UCSD-AML1 (cell line): ENCODE measurements around the gene SPIB.

Experiments used
- DNase-seq: peaks from one replicate; lab custom pipeline; 2025; ENCODE audit not compliant: unreplicated experiment; lab: John Stamatoyannopoulos, UW

The SPIB gene

GRCh38 chr19:50417111-50418081 is 1.3 kb upstream of the SPIB start:
- DNase-seq = no peak

DNA sequence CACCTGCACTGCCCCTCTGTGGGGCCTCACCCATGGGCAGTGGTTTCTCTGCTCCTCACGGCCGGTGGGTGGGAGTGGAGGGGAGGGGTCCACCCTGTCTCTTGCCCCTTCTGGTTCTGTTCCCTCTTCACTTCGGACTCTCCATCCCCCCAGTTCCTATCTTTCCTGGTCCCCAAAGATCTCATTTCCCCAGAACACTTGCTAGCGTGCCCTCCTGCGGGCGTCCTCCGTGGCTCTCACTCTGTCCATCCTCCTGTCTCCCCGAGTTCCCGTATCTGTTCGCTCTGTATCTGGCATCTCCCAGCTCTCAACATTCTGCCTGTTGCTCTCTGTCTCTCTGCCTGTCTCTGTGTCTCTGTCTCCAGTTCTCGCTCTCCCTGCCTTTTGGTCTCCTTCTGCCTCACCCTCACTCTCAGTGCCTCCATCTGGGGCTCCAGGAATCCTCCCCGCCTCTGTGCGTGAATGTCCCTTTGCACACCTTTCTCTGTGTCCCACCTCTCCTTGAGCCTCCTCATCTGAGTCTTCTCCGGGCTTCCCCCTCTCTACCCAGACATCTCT is 363 bp downstream of the SPIB start:
- DNase-seq = no peak

DNA sequence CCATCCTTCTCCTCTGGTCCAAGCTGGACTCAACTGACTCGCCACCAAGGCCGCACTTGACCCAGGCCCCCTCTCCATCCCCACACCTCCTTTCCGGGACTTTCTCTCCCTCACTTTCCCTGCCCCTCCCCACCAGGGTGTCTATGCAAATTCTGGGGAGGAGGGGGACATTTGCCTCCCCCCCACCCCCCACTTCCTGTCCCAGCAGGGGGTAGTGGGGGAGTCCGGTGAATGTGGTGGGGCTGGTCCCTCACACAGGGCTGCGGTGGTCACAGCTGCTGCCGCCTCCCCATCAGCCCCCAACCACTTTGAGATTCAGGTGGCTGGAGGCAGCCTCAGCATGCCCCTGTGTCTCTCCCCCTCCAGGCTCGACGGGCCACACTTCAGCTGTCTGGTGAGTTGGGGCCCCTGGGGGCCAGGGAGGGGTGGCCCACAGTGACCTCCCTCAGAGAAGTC is 870 bp downstream of the SPIB start:
- no peak for DNase-seq

DNA sequence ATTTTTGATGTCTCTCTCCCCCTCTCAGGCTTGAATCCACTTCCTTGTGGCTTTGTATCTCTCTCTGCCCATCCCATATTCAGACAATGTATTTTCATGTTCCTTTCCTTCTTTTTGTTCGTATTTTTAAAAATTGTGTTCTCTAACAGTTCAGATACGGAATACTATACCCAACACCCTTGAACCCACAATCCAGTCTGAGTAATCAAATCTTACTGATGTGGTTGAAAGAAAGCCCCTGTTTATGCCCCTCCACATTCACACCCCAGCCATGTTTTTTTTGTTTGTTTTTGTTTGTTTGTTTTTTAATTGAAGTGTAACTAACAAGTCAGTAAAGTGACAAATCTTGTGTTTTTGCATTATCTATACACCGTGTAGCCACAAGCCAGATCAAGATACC is 1.4 kb downstream of the SPIB start:
- no peak for DNase-seq

- no peak for DNase-seq
These were observed 2.1 kb downstream of the SPIB start for GRCh38 chr19:50420808-50421207.

DNA sequence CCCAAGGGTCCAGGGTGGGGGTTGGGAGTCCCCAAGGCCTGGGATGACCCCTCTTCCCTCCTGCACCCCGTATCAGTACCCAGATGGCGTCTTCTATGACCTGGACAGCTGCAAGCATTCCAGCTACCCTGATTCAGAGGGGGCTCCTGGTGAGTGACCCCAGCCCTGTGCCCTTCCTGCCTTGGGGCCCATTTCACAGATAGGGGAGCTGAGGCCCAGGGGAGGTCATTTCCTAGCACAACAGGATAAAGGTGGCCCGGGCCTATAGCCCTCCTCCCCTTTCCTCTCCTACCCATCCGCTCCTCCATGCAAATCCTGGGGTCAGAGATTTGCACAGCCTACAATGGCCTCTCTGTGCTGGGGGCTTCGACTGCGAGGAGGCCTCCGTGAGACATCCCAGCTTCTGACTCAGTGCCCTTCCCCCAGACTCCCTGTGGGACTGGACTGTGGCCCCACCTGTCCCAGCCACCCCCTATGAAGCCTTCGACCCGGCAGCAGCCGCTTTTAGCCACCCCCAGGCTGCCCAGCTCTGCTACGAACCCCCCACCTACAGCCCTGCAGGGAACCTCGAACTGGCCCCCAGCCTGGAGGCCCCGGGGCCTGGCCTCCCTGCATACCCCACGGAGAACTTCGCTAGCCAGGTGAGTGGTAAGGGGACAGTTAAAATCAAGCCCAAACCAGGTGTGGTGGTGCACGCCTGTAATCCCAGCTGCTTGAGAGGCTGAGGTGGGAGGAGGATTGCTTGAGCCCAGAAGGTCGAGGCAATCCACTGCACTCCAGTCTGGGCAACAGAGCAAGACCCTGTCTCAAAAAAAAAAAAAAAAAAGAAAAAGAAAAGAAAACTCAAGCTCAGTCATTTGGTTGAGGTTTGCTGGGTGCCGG is 3.9 kb downstream of the SPIB start:
- DNase-seq = no peak

DNA sequence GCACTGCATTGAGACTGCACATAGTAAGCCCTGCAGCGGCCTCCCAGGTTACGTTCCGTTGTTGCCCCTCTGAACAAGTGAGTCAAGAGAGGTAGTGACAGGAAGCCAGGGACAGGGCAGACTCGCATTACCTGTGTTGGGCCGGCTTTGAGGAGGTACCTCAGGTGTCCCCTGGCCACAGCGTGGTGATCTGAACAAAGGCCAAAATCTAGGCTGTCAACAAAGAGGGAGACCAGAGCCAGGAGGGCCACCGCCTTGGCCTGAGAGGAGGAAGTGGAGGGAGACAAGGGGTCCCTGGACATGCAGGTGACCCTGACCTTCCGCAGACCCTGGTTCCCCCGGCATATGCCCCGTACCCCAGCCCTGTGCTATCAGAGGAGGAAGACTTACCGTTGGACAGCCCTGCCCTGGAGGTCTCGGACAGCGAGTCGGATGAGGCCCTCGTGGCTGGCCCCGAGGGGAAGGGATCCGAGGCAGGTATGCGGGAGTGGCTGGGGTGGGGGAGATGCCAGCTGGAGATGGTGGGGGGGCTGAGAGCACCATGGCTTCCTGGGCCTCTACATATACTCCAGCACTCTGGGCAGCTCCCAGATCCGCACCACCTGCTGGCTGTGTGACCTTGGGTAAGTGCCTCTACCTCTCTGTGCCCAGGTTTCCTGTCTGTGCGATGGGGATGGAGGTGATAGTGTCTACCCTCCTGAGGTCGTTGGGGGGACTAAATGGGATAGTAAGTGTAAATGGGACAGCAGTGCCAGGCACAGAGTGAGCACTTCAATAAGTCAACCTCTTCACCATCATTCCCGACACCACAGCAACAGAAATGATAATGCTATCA is 4.8 kb downstream of the SPIB start:
- DNase-seq = no peak

GRCh38 chr19:50425581-50425980 is 6.8 kb downstream of the SPIB start:
- DNase-seq = no peak

- no peak for DNase-seq
These were observed 8.7 kb downstream of the SPIB start for GRCh38 chr19:50427318-50427925.

GRCh38 chr19:50427997-50428425 is 9.3 kb downstream of the SPIB start:
- no peak for DNase-seq

DNA sequence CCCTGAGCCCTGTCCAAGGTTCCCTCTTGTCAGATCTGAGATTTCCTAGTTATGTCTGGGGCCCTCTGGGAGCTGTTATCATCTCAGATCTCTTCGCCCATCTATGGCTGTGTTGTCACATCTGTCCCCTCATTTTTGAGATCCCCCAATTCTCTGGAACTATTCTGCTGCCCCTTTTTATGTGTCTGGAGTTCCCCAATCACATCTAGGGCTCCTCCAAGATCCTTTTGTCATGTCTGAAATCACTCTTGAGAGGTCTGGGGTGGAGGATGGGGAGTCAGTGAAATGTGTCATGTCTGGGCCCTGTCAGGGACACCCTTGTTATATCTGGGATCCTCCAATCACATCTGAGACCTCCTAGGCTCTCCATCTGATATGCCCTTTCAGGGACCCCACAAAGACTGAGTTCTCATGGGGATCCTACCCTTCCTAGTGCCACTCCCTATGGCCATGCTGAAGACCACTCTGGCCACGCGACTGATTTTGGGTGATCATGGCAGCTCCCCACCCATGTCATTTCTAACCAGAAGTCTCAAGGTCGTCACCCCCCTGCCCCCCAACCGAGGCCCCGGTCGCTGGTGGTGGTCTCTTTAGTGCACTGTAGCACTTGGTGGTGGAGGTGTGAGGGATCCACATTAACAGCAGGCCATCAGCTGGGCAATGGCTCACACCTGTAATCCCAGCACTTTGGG is 10.2 kb downstream of the SPIB start:
- DNase-seq = no peak

GRCh38 chr19:50430888-50431342 is 12.2 kb downstream of the SPIB start:
- DNase-seq = no peak

GRCh38 chr19:50431343-50432220 is 12.8 kb downstream of the SPIB start:
- peak; percentile 91 for DNase-seq

- no peak for DNase-seq
These were observed 13.7 kb downstream of the SPIB start, which contains the start of gene MYBPC2 for GRCh38 chr19:50432221-50433028. TSS of gene MYBPC2 (plus strand) at chr19:50432892. CDS start at chr19:50432954, 62 bp downstream.

DNA sequence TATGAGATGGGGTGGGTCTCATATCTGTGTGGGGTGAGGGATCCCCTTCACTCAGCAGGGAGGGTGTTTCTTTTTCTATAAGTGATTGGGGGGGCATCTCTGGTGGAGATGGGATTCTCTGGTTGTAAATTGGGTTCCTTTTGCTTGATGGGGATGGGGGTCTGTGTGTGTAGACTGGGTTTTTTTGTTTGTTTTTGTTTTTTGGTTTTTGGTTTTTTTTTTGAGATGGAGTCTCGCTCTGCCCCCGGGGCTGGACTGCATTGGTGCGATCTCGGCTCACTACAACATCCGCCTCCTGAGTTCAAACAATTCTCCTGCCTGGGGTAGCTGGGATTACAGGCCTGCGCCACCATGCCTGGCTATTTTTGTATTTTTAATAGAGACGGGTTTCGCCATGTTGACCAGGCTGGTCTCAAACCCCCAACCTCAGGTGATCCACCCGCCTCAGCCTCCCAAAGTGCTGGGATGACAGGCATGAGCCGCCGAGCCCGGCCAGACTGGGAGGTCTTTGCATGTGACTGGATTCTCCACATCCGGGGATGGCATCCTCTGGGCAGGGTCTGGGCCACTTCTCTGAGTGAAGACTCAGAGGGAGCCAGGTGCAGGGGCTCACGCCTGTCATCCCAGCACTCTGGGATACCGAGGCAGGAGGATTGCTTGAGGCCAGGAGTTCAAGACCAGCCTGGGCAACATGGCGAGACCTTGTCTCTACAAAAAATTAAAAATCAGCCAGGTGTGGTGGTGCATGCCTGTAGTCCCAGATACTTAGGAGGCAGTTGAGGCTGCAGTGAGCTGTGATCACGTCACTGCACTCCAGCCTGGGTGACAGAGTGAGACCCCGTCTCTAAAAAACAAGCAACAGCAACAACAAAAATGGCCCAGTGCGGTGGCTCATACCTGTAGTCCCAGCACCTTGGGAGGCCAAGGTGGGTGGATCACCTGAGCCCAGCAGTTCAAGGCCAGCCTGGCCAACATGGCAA is 14.8 kb downstream of the SPIB start:
- DNase-seq = no peak

GRCh38 chr19:50434525-50434924 is 15.8 kb downstream of the SPIB start:
- DNase-seq = no peak
